Measurements from ENCODE around the gene FGA.

The FGA gene

GRCh38 chr4:154579927-154580326 is 10.6 kb downstream of the FGA start:
- no peak overlapping the region for H3K4me3 Mint-ChIP-seq
- peaks cover 15 to 27% of the 10 kb centered on the region in 2 donors for H3K27me3 Mint-ChIP-seq
- H3K27ac Mint-ChIP-seq, result no peak overlapping the region
- no peaks in the 10 kb centered on the region for H3K4me1 Mint-ChIP-seq
- no peak for ATAC-seq (replicated peaks)
- no peak for DNase-seq
- H3K9me3 Mint-ChIP-seq, result no peaks in the 10 kb centered on the region
- H3K36me3 Mint-ChIP-seq, result no peaks in the 10 kb centered on the region

- H3K27me3 Mint-ChIP-seq, result peaks cover 10 to 18% of the 10 kb centered on the region in 2 donors
- H3K36me3 Mint-ChIP-seq, result no peaks in the 10 kb centered on the region
- no peak overlapping the region for H3K4me3 Mint-ChIP-seq
- ATAC-seq (replicated peaks) (no peak), DNase-seq (no peak)
- no peaks in the 10 kb centered on the region for H3K4me1 Mint-ChIP-seq
- H3K27ac Mint-ChIP-seq, result no peak overlapping the region
- H3K9me3 Mint-ChIP-seq, result no peaks in the 10 kb centered on the region
These were observed 11.6 kb downstream of the FGA start for GRCh38 chr4:154578919-154579318.

- Mint-ChIP-seq H3K4me3 (no peak overlapping the region), H3K4me1 (no peaks in the 10 kb centered on the region), H3K27ac (no peak overlapping the region), H3K27me3 (peaks cover 10 to 17% of the 10 kb centered on the region in 2 donors), H3K9me3 (no peaks in the 10 kb centered on the region), H3K36me3 (no peaks in the 10 kb centered on the region)
- no peak for DNase-seq
- no peak for ATAC-seq (replicated peaks)
These were observed 13.2 kb downstream of the FGA start for GRCh38 chr4:154577324-154577723.

- no peaks in the 10 kb centered on the region for H3K36me3 Mint-ChIP-seq
- H3K27ac Mint-ChIP-seq, result no peak overlapping the region
- ATAC-seq (replicated peaks) (no peak), DNase-seq (no peak)
- no peaks in the 10 kb centered on the region for H3K9me3 Mint-ChIP-seq
- H3K27me3 Mint-ChIP-seq, result peaks cover 11 to 24% of the 10 kb centered on the region in 2 donors
- no peak overlapping the region for H3K4me3 Mint-ChIP-seq
- H3K4me1 Mint-ChIP-seq, result no peaks in the 10 kb centered on the region
These were observed 16.2 kb downstream of the FGA start for GRCh38 chr4:154574311-154574710.

GRCh38 chr4:154573190-154573870 is 17.2 kb downstream of the FGA start:
- Mint-ChIP-seq H3K27me3 (peaks cover 6 to 20% of the 10 kb centered on the region in 2 donors), H3K4me3 (no peak overlapping the region), H3K9me3 (no peaks in the 10 kb centered on the region), H3K27ac (no peak overlapping the region), H3K36me3 (no peaks in the 10 kb centered on the region), H3K4me1 (no peaks in the 10 kb centered on the region)
- DNase-seq (no peak), ATAC-seq (replicated peaks) (no peak)

- Mint-ChIP-seq H3K27me3 (peaks cover 0 to 16% of the 10 kb centered on the region in 2 donors), H3K9me3 (no peaks in the 10 kb centered on the region), H3K4me3 (no peak overlapping the region), H3K36me3 (no peaks in the 10 kb centered on the region), H3K27ac (no peak overlapping the region), H3K4me1 (no peaks in the 10 kb centered on the region)
- ATAC-seq (replicated peaks) (no peak), DNase-seq (no peak)
These were observed 21.0 kb downstream of the FGA start for GRCh38 chr4:154569584-154569983.

GRCh38 chr4:154569028-154569427 is 21.5 kb downstream of the FGA start:
- no peak for ATAC-seq (replicated peaks)
- no peaks in the 10 kb centered on the region for H3K4me1 Mint-ChIP-seq
- H3K4me3 Mint-ChIP-seq, result no peak overlapping the region
- no peak for DNase-seq
- peaks cover 0 to 16% of the 10 kb centered on the region in 2 donors for H3K27me3 Mint-ChIP-seq
- H3K36me3 Mint-ChIP-seq, result no peaks in the 10 kb centered on the region
- no peak overlapping the region for H3K27ac Mint-ChIP-seq
- no peaks in the 10 kb centered on the region for H3K9me3 Mint-ChIP-seq

- H3K27ac Mint-ChIP-seq, result no peak overlapping the region
- no peaks in the 10 kb centered on the region for H3K36me3 Mint-ChIP-seq
- no peaks in the 10 kb centered on the region for H3K9me3 Mint-ChIP-seq
- ATAC-seq (replicated peaks) (no peak), DNase-seq (no peak)
- H3K27me3 Mint-ChIP-seq, result peaks cover 0 to 13% of the 10 kb centered on the region in 2 donors
- H3K4me3 Mint-ChIP-seq, result no peak overlapping the region
- H3K4me1 Mint-ChIP-seq, result no peaks in the 10 kb centered on the region
These were observed 23.8 kb downstream of the FGA start for GRCh38 chr4:154566639-154567204.

- H3K27ac Mint-ChIP-seq, result no peak overlapping the region
- H3K36me3 Mint-ChIP-seq, result no peaks in the 10 kb centered on the region
- ATAC-seq (replicated peaks), result no peak
- no peaks in the 10 kb centered on the region for H3K4me1 Mint-ChIP-seq
- no peak for DNase-seq
- no peak overlapping the region for H3K4me3 Mint-ChIP-seq
- peaks cover 0 to 4% of the 10 kb centered on the region in 2 donors for H3K27me3 Mint-ChIP-seq
- H3K9me3 Mint-ChIP-seq, result no peaks in the 10 kb centered on the region
These were observed 24.8 kb downstream of the FGA start for GRCh38 chr4:154565704-154566103.

GRCh38 chr4:154564311-154564710 is 26.2 kb downstream of the FGA start:
- H3K9me3 Mint-ChIP-seq, result no peaks in the 10 kb centered on the region
- ATAC-seq (replicated peaks), result no peak
- no peak overlapping the region for H3K4me3 Mint-ChIP-seq
- H3K36me3 Mint-ChIP-seq, result no peaks in the 10 kb centered on the region
- H3K27me3 Mint-ChIP-seq, result peaks cover 0 to 6% of the 10 kb centered on the region in 2 donors
- no peaks in the 10 kb centered on the region for H3K4me1 Mint-ChIP-seq
- DNase-seq, result no peak
- H3K27ac Mint-ChIP-seq, result no peak overlapping the region

- peaks cover 0 to 10% of the 10 kb centered on the region in 2 donors for H3K27me3 Mint-ChIP-seq
- H3K9me3 Mint-ChIP-seq, result no peaks in the 10 kb centered on the region
- no peaks in the 10 kb centered on the region for H3K4me1 Mint-ChIP-seq
- no peak for DNase-seq
- no peaks in the 10 kb centered on the region for H3K36me3 Mint-ChIP-seq
- no peak for ATAC-seq (replicated peaks)
- H3K4me3 Mint-ChIP-seq, result no peak within 1 kb of the TSS
- H3K27ac Mint-ChIP-seq, result no peak within 1 kb of the TSS
These were observed 27.8 kb downstream of the FGA start, which contains the start of gene FGB for GRCh38 chr4:154562697-154563254. FGB (plus strand) TSS chr4:154563011; CDS start chr4:154563019, 8 bp downstream.

- peaks cover 6 to 10% of the 10 kb centered on the region in 2 donors for H3K27me3 Mint-ChIP-seq
- H3K4me1 Mint-ChIP-seq, result no peaks in the 10 kb centered on the region
- H3K9me3 Mint-ChIP-seq, result no peaks in the 10 kb centered on the region
- DNase-seq, result no peak
- H3K4me3 Mint-ChIP-seq, result no peak overlapping the region
- H3K36me3 Mint-ChIP-seq, result no peaks in the 10 kb centered on the region
- no peak overlapping the region for H3K27ac Mint-ChIP-seq
- no peak for ATAC-seq (replicated peaks)
These were observed 29.7 kb downstream of the FGA start for GRCh38 chr4:154560824-154561231.

- Mint-ChIP-seq H3K36me3 (no peaks in the 10 kb centered on the region), H3K4me1 (no peaks in the 10 kb centered on the region), H3K27ac (no peak overlapping the region), H3K9me3 (no peaks in the 10 kb centered on the region), H3K27me3 (peaks cover 6 to 10% of the 10 kb centered on the region in 2 donors), H3K4me3 (no peak overlapping the region)
- ATAC-seq (replicated peaks) (no peak), DNase-seq (no peak)
These were observed 30.1 kb downstream of the FGA start for GRCh38 chr4:154560419-154560801.

GRCh38 chr4:154559494-154560418 is 30.8 kb downstream of the FGA start:
- Mint-ChIP-seq H3K4me1 (no peaks in the 10 kb centered on the region), H3K4me3 (no peak overlapping the region), H3K9me3 (no peaks in the 10 kb centered on the region), H3K36me3 (no peaks in the 10 kb centered on the region), H3K27ac (no peak overlapping the region), H3K27me3 (peaks cover 6 to 10% of the 10 kb centered on the region in 2 donors)
- DNase-seq (no peak), ATAC-seq (replicated peaks) (peak; percentile 46 to 61)

Measured in stimulated activated naive B cell treated with anti-CD40 and anti-IgM and Interleukin-4, amounts not matched to agents 10 μg/mL and 1 μg/mL and 100 μg/mL, for 72 hours (primary cell).